ENCODE measurements around the gene CD27.

CD27 gene

DNA sequence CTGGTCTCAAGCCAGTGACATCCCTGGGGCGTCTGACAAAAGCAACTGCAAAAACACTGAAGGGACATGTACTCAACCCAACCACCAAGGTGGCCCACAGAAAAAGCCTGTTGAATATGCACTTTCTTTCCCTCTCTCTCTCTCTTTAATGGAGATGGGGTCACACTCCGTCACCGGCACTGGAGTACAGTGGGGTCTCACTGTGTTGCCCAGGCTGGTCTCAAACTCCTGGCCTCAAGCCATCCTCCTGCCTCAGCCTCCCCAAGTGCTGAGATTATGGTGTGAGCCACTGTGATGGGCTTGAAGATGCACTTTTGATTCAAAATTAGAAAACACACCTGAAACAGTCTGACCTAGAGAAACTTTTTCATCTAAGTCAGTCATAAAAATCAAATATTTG lies 7.2 kb upstream of the CD27 start:
- Histone ChIP-seq H3K4me3 (replicated peaks; ENCODE audit: insufficient read depth, low read length) (no peak overlapping the region), H3K27me3 (ENCODE audit: insufficient read depth, poor library complexity, severe bottlenecking) (no peaks in the 10 kb centered on the region), H3K27ac (replicated peaks) (no peak overlapping the region)
- TF ChIP-seq GABPA (IDR thresholded peaks at IDR 0.05; ENCODE audit: low read depth), result no peak
- no peak for TF ChIP-seq SPI1 (IDR thresholded peaks at IDR 0.05; ENCODE audit: borderline replicate concordance, low read depth)
- TF ChIP-seq, protein P1, sequence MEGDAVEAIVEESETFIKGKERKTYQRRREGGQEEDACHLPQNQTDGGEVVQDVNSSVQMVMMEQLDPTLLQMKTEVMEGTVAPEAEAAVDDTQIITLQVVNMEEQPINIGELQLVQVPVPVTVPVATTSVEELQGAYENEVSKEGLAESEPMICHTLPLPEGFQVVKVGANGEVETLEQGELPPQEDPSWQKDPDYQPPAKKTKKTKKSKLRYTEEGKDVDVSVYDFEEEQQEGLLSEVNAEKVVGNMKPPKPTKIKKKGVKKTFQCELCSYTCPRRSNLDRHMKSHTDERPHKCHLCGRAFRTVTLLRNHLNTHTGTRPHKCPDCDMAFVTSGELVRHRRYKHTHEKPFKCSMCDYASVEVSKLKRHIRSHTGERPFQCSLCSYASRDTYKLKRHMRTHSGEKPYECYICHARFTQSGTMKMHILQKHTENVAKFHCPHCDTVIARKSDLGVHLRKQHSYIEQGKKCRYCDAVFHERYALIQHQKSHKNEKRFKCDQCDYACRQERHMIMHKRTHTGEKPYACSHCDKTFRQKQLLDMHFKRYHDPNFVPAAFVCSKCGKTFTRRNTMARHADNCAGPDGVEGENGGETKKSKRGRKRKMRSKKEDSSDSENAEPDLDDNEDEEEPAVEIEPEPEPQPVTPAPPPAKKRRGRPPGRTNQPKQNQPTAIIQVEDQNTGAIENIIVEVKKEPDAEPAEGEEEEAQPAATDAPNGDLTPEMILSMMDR (IDR thresholded peaks at IDR 0.05; ENCODE audit: insufficient read depth, low read length), result no peak
- TF ChIP-seq, protein P2, sequence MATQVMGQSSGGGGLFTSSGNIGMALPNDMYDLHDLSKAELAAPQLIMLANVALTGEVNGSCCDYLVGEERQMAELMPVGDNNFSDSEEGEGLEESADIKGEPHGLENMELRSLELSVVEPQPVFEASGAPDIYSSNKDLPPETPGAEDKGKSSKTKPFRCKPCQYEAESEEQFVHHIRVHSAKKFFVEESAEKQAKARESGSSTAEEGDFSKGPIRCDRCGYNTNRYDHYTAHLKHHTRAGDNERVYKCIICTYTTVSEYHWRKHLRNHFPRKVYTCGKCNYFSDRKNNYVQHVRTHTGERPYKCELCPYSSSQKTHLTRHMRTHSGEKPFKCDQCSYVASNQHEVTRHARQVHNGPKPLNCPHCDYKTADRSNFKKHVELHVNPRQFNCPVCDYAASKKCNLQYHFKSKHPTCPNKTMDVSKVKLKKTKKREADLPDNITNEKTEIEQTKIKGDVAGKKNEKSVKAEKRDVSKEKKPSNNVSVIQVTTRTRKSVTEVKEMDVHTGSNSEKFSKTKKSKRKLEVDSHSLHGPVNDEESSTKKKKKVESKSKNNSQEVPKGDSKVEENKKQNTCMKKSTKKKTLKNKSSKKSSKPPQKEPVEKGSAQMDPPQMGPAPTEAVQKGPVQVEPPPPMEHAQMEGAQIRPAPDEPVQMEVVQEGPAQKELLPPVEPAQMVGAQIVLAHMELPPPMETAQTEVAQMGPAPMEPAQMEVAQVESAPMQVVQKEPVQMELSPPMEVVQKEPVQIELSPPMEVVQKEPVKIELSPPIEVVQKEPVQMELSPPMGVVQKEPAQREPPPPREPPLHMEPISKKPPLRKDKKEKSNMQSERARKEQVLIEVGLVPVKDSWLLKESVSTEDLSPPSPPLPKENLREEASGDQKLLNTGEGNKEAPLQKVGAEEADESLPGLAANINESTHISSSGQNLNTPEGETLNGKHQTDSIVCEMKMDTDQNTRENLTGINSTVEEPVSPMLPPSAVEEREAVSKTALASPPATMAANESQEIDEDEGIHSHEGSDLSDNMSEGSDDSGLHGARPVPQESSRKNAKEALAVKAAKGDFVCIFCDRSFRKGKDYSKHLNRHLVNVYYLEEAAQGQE (IDR thresholded peaks at IDR 0.05; ENCODE audit: insufficient replicate concordance, low read depth), result no peak
- TF ChIP-seq POLR2AphosphoS5 (IDR thresholded peaks at IDR 0.05; ENCODE audit: low read depth), result no peak
- DNase-seq (ENCODE audit: low read depth in 1 of 2, low spot score in 1 of 2), result no peak

DNA sequence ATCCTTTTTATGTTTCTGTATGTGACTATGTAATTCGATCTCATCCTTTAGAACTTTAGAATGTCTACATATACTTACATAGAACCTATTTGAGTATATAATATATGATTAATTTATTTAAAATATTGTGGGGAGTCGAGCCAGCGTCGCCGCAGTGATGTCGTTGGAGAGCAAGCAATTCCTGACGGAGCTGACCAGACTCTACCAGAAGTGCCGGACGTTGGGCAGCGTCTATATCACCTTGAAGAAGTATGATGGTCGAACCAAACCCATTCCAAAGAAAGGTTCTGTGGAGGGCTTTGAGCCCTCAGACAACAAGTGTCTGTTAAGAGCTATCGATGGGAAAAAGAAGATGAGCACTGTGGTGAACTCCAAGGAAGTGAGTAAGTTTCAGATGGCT lies 6.4 kb upstream of the CD27 start:
- no peak for TF ChIP-seq GABPA (IDR thresholded peaks at IDR 0.05; ENCODE audit: low read depth)
- TF ChIP-seq, protein P2 (IDR thresholded peaks at IDR 0.05; ENCODE audit: insufficient replicate concordance, low read depth), result no peak
- no peak for TF ChIP-seq POLR2AphosphoS5 (IDR thresholded peaks at IDR 0.05; ENCODE audit: low read depth)
- TF ChIP-seq, protein P1 (IDR thresholded peaks at IDR 0.05; ENCODE audit: insufficient read depth, low read length), result no peak
- no peak for TF ChIP-seq SPI1 (IDR thresholded peaks at IDR 0.05; ENCODE audit: borderline replicate concordance, low read depth)
- H3K27me3 ChIP-seq (ENCODE audit: insufficient read depth, poor library complexity, severe bottlenecking), result no peaks in the 10 kb centered on the region
- H3K27ac ChIP-seq (replicated peaks), result no peak overlapping the region
- DNase-seq (ENCODE audit: low read depth in 1 of 2, low spot score in 1 of 2), result no peak
- no peak overlapping the region for H3K4me3 ChIP-seq (replicated peaks; ENCODE audit: insufficient read depth, low read length)

DNA sequence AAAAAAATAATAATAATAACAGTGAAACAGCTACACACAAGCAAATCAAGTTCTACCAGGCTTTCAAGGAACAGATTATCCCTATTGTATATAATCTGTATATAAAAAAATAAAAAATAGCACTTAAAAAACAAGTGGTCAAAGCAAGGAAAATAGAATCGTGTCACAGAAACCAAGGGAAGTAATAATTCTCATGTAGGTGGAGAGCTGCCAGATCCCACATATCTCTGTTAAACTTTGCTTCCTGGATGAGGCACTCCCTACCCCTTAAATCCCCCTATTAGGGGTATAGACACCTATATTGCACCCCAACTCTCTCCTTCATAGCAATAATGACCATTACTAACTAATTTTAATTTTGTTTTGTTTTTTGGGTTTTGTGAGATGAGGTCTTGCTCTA lies 4.4 kb upstream of the CD27 start:
- DNase-seq (ENCODE audit: low read depth in 1 of 2, low spot score in 1 of 2), result no peak
- Histone ChIP-seq H3K4me3 (replicated peaks; ENCODE audit: insufficient read depth, low read length) (no peak overlapping the region), H3K27me3 (ENCODE audit: insufficient read depth, poor library complexity, severe bottlenecking) (no peaks in the 10 kb centered on the region), H3K27ac (replicated peaks) (no peak overlapping the region)
- TF ChIP-seq, protein P2 (IDR thresholded peaks at IDR 0.05; ENCODE audit: insufficient replicate concordance, low read depth), result no peak
- no peak for TF ChIP-seq SPI1 (IDR thresholded peaks at IDR 0.05; ENCODE audit: borderline replicate concordance, low read depth)
- no peak for TF ChIP-seq POLR2AphosphoS5 (IDR thresholded peaks at IDR 0.05; ENCODE audit: low read depth)
- no peak for TF ChIP-seq GABPA (IDR thresholded peaks at IDR 0.05; ENCODE audit: low read depth)
- TF ChIP-seq, protein P1 (IDR thresholded peaks at IDR 0.05; ENCODE audit: insufficient read depth, low read length), result no peak

All from HL-60 (cell line).